Large intestine (tissue), 3 donors: ENCODE measurements around the gene KRTAP5-9. TPM values are rescaled to one million over a fixed set of nuclear protein-coding genes. Genes with fewer than 3 reads are reported as not detected.
"Not testable (repeated sequence)": the region's sequence is repeated elsewhere in the genome, so short reads cannot be mapped to it uniquely, and the experiment has no call there.

Experiments
- DNase-seq, 2 donors: peaks; one replicate each; pipeline versions ENCODE4 v3.0.0 to v3.0.0-alpha.2; 2013
- H3K27ac ChIP-seq: one replicate; pipeline ENCODE4 v1.5.1; 2013; ENCODE audit warnings: low read length
- H3K27me3 ChIP-seq: 2 replicates; pipeline ENCODE4 v1.6.1; 2013; ENCODE audit warnings: low read length; ENCODE audit not compliant: control insufficient read depth, insufficient read depth
- H3K36me3 ChIP-seq: 2 replicates; pipeline ENCODE4 v1.6.1; 2013; ENCODE audit warnings: low read length; ENCODE audit not compliant: control insufficient read depth, insufficient read depth
- H3K4me1 ChIP-seq: one replicate; pipeline ENCODE4 v1.6.1; 2013; ENCODE audit warnings: low read length; ENCODE audit not compliant: control insufficient read depth, insufficient read depth
- H3K4me3 ChIP-seq: one replicate; pipeline ENCODE4 v1.5.1; 2013; ENCODE audit warnings: low read length
- H3K9me3 ChIP-seq: one replicate; pipeline ENCODE4 v1.6.1; 2013; ENCODE audit warnings: mild to moderate bottlenecking, low read depth, low read length, moderate library complexity; ENCODE audit not compliant: control insufficient read depth
- WGBS: methylation state at CpG from one replicate; pipeline ENCODE4 v1.1.5; 2013; ENCODE audit warnings: low lambda C conversion rate; ENCODE audit not compliant: insufficient coverage; 5-methylcytosine and 5-hydroxymethylcytosine counted together
- polyA plus RNA-seq: library from polyadenylated mRNA; unstranded; fragments of 120-200 nt; gene quantifications from one replicate; pipeline ENCODE4 v1.2.1, GENCODE V29; 2013

Gene KRTAP5-9
- polyA plus RNA-seq, 1 donor = 0.45 TPM

GRCh38 chr11:71572811-71573210 lies 24.6 kb downstream of the KRTAP5-9 start:
- H3K27me3 ChIP-seq = no peaks in the 10 kb centered on the region
- peaks cover 2% of the 10 kb centered on the region for H3K4me1 ChIP-seq
- H3K27ac ChIP-seq = no peak overlapping the region
- WGBS = 100% methylated on average over 1 of the region's 11 CpGs
- H3K4me3 ChIP-seq = no peak overlapping the region
- H3K9me3 ChIP-seq = no peaks in the 10 kb centered on the region
- no peak for DNase-seq
- H3K36me3 ChIP-seq = no peaks in the 10 kb centered on the region

GRCh38 chr11:71574418-71574817 lies 26.2 kb downstream of the KRTAP5-9 start:
- no peak overlapping the region for H3K4me3 ChIP-seq
- H3K4me1 ChIP-seq = peaks cover 2% of the 10 kb centered on the region
- DNase-seq = no peak
- 74% methylated on average over 4 of the region's 5 CpGs for WGBS
- H3K36me3 ChIP-seq = no peaks in the 10 kb centered on the region
- H3K27me3 ChIP-seq = no peaks in the 10 kb centered on the region
- no peak overlapping the region for H3K27ac ChIP-seq
- H3K9me3 ChIP-seq = no peaks in the 10 kb centered on the region

GRCh38 chr11:71575723-71576424 lies 27.7 kb downstream of the KRTAP5-9 start:
- DNase-seq = no peak
- Histone ChIP-seq H3K27me3 (no peaks in the 10 kb centered on the region), H3K4me1 (peaks cover 2% of the 10 kb centered on the region), H3K4me3 (no peak overlapping the region), H3K9me3 (no peaks in the 10 kb centered on the region), H3K27ac (no peak overlapping the region), H3K36me3 (no peaks in the 10 kb centered on the region)
- no CpG with 5 or more reads among the region's 4 CpGs for WGBS

- H3K27ac ChIP-seq, H3K27me3 ChIP-seq, H3K9me3 ChIP-seq, DNase-seq, H3K4me1 ChIP-seq, H3K4me3 ChIP-seq, H3K36me3 ChIP-seq: not testable (repeated sequence)
- no CpG with 5 or more reads among the region's 41 CpGs for WGBS
Observed at GRCh38 chr11:71576688-71577465, 28.7 kb downstream of the KRTAP5-9 start.

GRCh38 chr11:71577469-71578004 lies 29.3 kb downstream of the KRTAP5-9 start:
- Histone ChIP-seq H3K36me3 (no peaks in the 10 kb centered on the region), H3K27me3 (no peaks in the 10 kb centered on the region)
- 100% methylated on average over 5 of the region's 7 CpGs for WGBS

GRCh38 chr11:71579513-71579912 lies 31.3 kb downstream of the KRTAP5-9 start:
- not testable (repeated sequence) for H3K27me3 ChIP-seq, DNase-seq, H3K9me3 ChIP-seq

More at GRCh38 chr11:71577469-71578004, 29.3 kb downstream of the KRTAP5-9 start:
- DNase-seq = no peak
- no peak overlapping the region for H3K4me3 ChIP-seq
- H3K4me1 ChIP-seq = no peaks in the 10 kb centered on the region
- H3K9me3 ChIP-seq = no peaks in the 10 kb centered on the region
- H3K27ac ChIP-seq = no peak overlapping the region

GRCh38 chr11:71580057-71581003 lies 32.1 kb downstream of the KRTAP5-9 start:
- no peaks in the 10 kb centered on the region for H3K9me3 ChIP-seq
- peak; percentile 37 to 40 for DNase-seq
- H3K4me3 ChIP-seq = no peak overlapping the region
- WGBS = 16% methylated on average over 6 of the region's 8 CpGs
- no peak overlapping the region for H3K27ac ChIP-seq
- no peaks in the 10 kb centered on the region for H3K27me3 ChIP-seq
- no peaks in the 10 kb centered on the region for H3K36me3 ChIP-seq
- no peaks in the 10 kb centered on the region for H3K4me1 ChIP-seq

More at GRCh38 chr11:71579513-71579912, 31.3 kb downstream of the KRTAP5-9 start:
- not testable (repeated sequence) for H3K36me3 ChIP-seq, H3K4me3 ChIP-seq, H3K4me1 ChIP-seq, H3K27ac ChIP-seq
- WGBS = no CpG with 5 or more reads among the region's 7 CpGs

- no CpG with 5 or more reads among the region's 4 CpGs for WGBS
- DNase-seq = no peak
- H3K4me3 ChIP-seq = no peak overlapping the region
- no peaks in the 10 kb centered on the region for H3K36me3 ChIP-seq
- H3K27me3 ChIP-seq = no peaks in the 10 kb centered on the region
- H3K27ac ChIP-seq = no peak overlapping the region
- H3K4me1 ChIP-seq = no peaks in the 10 kb centered on the region
- H3K9me3 ChIP-seq = no peaks in the 10 kb centered on the region
Observed at GRCh38 chr11:71581826-71582225, 33.6 kb downstream of the KRTAP5-9 start.

GRCh38 chr11:71582309-71582895 lies 34.2 kb downstream of the KRTAP5-9 start, which contains the start of gene KRTAP5-11:
KRTAP5-11 (minus strand) TSS chr11:71582875; CDS start chr11:71582837, 38 bp downstream.
- DNase-seq = no peak
- Histone ChIP-seq H3K27ac (no peak within 1 kb of the TSS), H3K9me3 (no peaks in the 10 kb centered on the region), H3K36me3 (no peaks in the 10 kb centered on the region), H3K4me3 (no peak within 1 kb of the TSS), H3K27me3 (no peaks in the 10 kb centered on the region), H3K4me1 (no peaks in the 10 kb centered on the region)
- WGBS = no CpG with 5 or more reads among the region's 3 CpGs
